ENCODE results near the gene FNDC10.
"Not testable (repeated sequence)": the region's sequence is repeated elsewhere in the genome, so short reads cannot be mapped to it uniquely, and the experiment has no call there.

Gene FNDC10

GRCh38 chr1:1601564-1602303 lies 1.8 kb upstream of the FNDC10 start:
- FAIRE-seq (no peak), DNase-seq (ENCODE audit: extremely low spot score, insufficient read length, low read depth) (no peak)

GRCh38 chr1:1600861-1601563 lies 1.1 kb upstream of the FNDC10 start:
- no peak for FAIRE-seq
- no peak for DNase-seq (ENCODE audit: extremely low spot score, insufficient read length, low read depth)

- DNase-seq (ENCODE audit: extremely low spot score, insufficient read length, low read depth): no peak
Measured at GRCh38 chr1:1599030-1599934, 653 bp downstream of the FNDC10 start.

DNA sequence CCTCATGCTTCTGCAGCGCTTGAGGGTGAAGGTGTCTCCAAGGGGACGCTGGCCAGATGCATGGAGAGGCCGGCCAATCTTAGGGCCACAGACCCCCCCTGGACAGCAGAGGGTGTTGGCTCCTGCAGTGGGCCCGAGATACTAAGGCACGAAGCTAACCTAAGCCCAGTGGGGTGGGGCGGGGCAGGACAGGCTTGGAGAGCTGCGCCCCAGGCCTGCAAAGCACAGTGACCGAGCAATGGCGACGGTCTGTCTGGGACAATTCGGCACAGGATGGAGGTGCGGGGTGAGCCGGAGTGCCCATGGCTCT lies 1.3 kb downstream of the FNDC10 start:
- DNase-seq (ENCODE audit: extremely low spot score, insufficient read length, low read depth) (no peak), FAIRE-seq (no peak)

More at GRCh38 chr1:1599030-1599934, 653 bp downstream of the FNDC10 start:
- no peak for FAIRE-seq

DNA sequence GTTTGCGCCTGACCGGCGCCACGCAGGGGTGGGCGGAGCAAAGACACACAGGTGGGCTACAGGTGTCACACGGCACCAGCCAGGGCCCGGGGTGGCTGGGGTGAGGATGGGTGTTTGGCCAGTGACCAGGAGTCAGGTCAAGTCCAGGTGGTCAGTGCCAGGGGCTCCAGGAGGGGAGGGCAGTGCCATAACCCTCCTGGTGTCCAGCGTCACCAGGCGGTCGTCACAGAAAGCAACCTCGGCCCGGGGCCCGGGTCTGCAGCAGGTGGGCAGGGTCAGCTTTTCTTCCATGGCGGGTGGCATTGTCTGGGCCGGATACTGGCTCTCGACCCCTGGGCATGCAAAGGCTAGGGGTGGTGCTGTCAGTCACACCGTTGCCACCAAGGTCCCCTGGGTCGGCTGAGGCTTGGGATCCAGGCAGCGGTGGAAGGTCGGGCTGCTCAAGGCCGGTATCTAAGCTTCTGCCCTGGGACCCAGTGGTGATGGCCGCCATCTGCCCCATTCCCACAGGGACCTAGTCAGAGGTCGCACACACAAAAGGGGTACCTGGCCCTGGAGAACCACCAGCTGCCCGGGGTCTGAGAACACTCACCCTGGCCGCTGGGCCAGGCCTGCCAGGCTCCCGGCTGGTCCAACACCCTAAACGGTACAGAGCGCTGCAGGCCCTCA lies 1.8 kb downstream of the FNDC10 start:
- FAIRE-seq (no peak), DNase-seq (ENCODE audit: extremely low spot score, insufficient read length, low read depth) (no peak)

DNA sequence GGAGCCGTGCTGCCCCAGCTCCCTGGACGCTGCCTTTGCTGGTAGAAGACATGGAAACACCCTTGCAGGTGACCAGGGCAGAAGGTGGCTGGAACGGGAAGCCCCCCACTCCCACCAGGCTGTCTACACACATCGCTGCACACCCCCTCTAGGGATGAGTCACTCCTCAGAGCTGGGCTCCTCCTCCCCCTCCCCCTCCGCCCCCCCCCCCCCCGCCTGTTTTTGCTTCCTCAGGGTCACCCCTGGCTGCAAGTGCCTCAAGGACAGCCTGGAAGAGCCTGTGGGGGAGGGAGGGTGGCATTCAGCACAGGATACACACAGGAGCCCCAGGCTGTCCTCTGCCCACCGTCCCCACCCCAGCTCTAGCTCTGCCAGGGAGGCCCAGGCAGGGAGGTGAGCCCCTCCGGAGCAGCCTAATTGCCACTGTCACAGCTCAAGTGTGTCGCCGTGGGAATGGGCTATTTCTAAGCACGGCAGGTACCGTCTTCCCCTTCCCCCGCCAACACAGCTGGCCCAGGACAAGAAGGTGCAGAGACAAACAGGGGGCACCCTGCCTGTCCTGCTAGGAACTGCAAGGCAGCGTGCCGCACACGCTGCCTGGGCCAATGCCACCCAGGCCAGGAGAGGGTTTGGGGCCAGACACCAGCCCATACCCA lies 2.5 kb downstream of the FNDC10 start:
- DNase-seq (ENCODE audit: extremely low spot score, insufficient read length, low read depth): no peak

GRCh38 chr1:1596493-1597274 lies 3.3 kb downstream of the FNDC10 start:
- FAIRE-seq (no peak), DNase-seq (ENCODE audit: extremely low spot score, insufficient read length, low read depth) (no peak)

More for the DNA sequence above, 2.5 kb downstream of the FNDC10 start:
- FAIRE-seq: no peak

DNA sequence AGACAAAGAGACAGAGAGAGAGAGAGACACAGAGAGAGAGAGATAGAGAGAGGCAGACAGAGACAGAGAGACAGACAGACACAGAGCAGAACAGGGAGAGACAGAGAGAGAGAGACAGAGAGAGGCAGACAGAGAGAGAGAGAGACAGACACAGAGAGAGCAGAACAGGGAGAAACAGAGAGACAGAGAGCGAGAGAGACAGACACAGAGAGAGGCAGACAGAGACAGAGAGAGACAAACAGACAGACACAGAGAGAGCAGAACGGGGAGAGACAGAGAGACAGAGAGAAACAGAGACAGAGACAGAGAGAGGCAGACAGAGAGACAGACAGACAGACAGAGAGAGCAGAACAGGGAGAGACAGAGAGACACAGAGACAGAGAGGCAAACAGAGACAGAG lies 4.6 kb downstream of the FNDC10 start:
- not testable (repeated sequence) for DNase-seq (ENCODE audit: extremely low spot score, insufficient read length, low read depth); FAIRE-seq

DNA sequence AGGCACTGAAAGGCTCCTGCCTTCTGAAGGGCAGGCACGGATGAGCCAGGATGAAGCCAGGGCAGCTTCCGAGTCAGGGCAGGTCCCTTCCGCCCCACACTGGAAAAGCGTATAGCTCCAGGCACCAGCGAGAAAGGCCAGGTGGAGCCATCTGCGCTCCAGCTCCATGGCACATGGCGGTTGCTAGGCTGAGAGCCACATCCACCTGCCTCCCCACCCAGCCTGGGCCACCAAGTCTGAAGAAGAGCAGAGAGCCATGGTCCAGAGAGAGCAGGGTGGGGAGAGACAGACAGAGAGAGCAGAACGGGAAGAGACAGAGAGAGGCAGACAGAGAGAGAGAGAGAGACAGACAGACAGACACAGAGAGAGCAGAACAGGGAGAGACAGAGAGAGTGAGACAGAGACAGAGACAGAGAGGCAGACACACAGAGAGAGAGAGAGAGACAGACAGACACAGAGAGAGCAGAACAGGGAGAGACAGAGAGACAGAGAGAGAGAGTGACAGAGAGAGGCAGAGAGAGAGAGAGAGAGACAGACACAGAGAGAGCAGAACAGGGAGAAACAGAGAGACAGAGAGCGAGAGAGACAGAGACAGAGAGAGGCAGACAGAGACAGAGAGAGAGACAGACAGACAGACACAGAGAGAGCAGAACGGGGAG lies 5.2 kb downstream of the FNDC10 start:
- DNase-seq (ENCODE audit: extremely low spot score, insufficient read length, low read depth) (no peak), FAIRE-seq (no peak)

GRCh38 chr1:1593834-1594601 lies 5.9 kb downstream of the FNDC10 start:
- FAIRE-seq: no peak
- DNase-seq (ENCODE audit: extremely low spot score, insufficient read length, low read depth): no peak

GRCh38 chr1:1591452-1591851 lies 8.5 kb downstream of the FNDC10 start:
- FAIRE-seq (no peak), DNase-seq (ENCODE audit: extremely low spot score, insufficient read length, low read depth) (no peak)

DNA sequence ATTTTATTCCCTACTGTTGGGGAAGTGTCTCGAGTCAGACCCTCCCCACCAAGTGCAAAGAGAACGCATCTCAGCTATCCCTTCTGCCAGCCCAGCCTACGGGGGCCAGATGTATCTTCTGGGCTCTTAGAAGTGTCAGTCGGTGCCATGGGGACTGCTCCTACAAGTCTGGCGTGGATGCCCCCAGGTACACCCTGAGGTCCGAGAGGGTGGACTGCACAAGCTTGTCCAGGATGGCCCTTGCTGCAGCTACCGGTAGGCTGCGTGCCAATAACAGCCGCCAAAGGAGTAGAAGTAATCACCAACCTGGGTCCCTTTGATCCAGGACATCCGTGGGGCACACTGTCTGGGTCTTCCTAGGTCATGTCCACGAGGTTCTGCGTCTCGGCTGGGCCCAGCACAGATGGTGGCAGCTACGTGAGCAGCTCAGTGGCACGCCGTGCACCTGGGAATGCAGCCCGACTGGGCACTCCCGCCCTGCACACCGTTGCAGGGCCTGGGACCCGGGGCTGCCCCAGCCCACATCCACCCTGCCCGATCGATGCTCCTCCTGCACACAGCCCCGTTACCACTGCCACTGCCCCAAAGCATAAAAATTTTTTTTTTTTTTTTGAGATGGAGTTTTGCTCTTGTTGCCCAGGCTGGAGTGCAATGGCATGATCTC lies 16.5 kb downstream of the FNDC10 start:
- FAIRE-seq: no peak

DNA sequence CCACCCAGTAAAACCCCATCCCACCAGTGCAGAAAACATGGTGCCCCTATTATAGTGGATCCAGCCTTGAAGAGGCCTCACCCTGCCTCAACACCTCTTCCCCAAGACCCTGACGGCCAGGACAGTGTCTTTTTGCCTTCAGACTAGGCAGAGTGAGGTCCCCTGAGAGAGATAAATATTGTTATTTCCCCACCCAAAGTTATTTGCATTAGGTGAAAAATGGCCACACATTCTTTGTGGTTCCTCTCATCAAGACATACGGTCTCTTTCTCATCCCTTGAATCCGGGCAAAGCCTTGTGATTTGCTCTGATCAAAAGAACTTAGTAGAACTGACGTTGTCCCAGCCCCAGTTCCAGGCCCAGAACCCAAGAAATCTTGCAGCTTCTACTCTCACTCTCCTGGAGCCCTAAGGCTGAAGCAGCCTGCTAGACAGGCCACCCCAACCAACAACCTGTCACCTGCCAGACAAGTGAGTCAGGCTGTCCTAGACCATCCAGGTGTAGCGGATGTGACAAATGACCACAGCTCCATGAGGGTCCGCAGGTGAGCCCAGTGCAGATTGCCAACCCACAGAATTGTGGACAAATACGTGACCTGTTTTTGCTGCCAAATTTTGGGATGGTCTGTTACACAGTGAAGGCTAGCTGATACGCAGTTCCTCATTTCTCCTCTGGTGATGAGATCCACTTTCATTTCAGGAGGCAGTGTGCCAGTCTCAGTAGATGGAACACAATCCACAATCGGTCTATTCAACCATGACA lies 17.2 kb downstream of the FNDC10 start:
- FAIRE-seq: no peak
- no peak for DNase-seq (ENCODE audit: extremely low spot score, insufficient read length, low read depth)

More for the DNA sequence above, 16.5 kb downstream of the FNDC10 start:
- no peak for DNase-seq (ENCODE audit: extremely low spot score, insufficient read length, low read depth)

GRCh38 chr1:1578371-1578940 lies 21.5 kb downstream of the FNDC10 start:
- DNase-seq (ENCODE audit: extremely low spot score, insufficient read length, low read depth) (no peak), FAIRE-seq (no peak)

- no peak for DNase-seq (ENCODE audit: extremely low spot score, insufficient read length, low read depth)
- no peak for FAIRE-seq
Measured at GRCh38 chr1:1577367-1578011, 22.4 kb downstream of the FNDC10 start.
